Iris pigment epithelial cell (primary cell): ENCODE results near the gene FURIN.
"Not testable (repeated sequence)": the region's sequence is repeated elsewhere in the genome, so short reads cannot be mapped to it uniquely, and the experiment has no call there.

ENCODE experiments used
- DNase-seq: peaks from one replicate; pipeline ENCODE4 v3.0.0-alpha.2; 2011; ENCODE audit warnings: low read depth

Gene FURIN

DNA sequence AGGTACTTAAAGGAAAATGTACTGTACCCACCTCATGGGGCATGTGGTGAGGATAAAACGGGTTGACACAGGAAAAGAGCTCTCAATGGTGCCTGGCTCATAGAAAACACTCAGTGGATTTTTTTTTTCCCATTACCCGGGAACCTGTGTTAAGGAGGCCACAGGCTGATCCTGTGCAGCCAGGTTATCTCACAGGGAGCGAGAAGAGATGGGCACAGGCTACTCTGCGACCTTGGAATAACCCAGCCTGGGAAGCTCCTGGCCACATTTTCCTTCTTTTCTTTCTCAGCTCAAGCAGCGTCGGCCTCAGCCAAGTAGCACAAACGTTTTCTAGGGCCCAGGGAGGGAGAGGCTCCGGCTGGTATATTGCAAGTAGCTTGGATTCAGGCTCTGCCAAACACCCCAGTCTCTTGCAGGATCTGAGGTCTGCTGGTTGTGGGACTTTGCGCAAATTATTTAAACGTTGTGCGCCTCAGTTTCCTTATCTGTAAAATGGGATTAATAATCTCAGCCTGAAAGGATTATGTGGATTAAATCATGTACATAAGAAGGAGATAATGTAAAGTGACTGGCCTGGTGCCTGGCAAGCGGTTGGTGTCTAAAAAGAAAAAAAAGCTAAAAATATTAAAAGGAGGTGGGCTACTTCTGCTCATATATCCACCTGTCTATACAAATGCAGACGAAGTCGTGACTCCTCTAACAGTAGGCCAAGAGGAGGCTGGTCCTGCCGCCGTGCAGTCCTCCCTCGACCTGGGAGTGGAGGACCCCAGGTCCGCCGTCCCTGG is 2.2 kb downstream of the FURIN start:
- DNase-seq, result peak; percentile 40

DNA sequence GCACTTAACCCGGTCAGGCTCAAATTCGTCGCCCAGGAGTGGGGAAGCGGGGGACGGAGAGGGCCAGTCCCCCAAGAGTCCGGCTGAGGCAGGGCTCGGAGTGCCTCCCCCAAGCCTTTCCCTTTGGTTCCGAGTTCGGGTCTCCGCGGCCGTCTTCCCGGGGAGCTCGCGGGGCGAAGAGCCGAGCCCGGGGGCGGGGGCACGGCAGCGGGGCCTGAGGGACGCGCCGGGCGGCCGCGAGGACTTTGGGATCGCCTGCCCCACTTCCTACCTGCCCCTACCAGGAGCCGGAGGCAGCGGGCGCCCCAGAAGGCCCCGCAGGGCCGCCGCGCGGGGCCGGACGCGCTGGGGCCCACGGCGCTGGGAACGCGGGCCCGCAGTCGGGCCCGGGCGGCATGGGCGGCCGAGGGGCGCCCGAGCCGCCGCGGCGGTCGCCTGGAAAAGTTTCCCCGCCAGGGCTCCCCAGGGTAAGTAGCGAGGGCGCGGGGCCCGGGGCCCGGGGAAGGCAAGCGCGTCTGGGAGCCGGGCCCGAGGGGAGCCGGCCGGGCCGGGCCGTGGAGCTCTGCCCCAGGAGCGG is 2.8 kb downstream of the FURIN start:
- DNase-seq, result peak; percentile 17

DNA sequence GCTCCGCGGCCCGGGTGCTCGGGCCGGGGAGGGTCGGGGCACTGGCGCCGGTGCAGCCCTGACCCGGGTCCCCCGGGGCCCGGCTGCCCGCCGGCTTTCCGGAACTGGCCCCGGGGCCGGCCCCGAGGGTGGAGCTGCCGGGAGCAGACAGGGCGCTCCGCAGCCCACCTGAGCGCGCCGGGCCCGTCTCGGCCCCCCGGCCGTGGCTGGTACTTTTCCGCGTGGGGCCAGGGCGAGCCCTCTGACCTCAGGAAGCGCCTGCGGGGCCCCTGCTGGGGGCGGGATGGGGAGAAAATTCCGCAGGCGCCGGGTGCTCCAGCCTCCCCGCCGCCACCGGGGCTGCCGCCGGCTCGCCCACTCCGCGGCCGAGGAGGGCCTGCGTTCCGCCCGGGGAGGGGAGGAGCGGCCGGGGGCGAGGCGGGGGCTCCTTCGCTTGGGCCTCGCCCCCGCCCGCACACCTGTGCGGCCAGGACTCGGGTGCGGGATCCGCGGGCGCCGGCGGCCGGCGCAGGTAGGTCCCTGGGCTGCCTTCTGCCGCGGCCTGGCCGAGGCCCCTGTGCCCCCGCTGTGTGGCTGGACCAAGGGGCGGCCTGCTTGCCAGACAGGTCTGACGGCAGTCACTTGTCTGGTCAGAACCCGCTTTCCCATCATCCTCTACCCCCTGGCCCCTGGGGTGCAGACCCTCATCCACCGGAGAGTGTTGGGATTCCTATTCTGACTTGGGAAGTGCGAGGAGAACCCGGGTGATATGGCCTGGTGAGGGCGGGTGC is 3.5 kb downstream of the FURIN start:
- DNase-seq, result no peak

DNA sequence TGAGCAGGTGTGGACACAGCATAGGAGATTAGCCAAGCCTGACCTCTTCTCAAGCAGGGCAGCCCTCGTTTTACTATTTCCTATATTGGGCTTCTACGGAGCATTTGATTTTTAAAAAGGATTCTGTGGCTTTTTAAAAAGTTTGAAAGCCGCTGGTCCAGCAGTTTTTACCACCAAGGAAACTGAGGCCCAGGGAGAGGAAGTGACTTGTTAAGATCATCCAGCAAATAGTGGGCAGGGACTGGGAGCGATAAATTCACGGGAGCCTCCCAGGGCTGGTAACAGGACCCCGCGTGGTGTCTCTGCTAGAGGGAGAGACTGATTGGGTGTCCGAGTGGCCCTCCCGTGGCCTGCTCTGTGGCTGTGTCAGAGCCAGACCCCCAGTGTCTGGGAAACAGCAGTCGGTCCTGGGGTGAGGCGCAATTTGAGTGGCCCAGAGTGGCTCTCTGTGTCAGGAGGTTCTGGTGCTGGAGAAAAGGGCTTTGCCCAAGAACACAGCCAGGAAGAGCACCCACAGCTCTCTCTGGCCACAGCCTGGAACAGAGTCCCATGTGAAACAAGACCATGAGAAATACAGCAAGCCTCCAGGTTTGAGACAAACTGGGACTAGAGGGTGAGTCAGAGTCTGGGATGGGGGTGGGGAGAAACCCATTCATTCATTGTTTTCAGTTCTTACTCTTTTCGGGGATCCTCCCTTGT is 4.2 kb downstream of the FURIN start:
- DNase-seq, result peak; percentile 89

DNA sequence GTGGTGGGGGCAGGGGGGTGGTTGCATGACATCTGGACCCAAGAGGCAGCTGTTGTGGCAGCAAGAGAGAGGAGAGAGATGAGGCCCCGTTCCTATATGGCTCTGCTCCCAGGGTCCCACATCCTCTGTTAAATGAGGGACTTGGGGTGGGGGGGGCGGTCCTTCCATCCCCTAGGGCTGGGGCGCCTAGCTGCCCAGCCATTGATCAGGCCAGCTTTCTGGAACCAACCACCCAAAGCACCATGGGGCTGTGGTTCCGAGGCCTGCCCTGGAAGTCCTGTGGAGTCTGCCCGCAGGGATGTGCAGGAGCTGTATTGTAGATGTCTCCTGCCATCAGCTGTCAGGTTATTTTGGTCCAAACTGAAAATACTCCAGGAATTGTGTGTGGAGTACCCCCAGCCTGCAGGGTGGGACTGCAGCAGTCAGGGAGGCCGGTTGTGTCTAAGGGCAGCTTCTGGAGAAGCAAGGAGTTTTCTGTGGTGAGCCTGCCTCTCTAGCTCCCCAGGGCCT is 5.2 kb downstream of the FURIN start:
- no peak for DNase-seq

DNA sequence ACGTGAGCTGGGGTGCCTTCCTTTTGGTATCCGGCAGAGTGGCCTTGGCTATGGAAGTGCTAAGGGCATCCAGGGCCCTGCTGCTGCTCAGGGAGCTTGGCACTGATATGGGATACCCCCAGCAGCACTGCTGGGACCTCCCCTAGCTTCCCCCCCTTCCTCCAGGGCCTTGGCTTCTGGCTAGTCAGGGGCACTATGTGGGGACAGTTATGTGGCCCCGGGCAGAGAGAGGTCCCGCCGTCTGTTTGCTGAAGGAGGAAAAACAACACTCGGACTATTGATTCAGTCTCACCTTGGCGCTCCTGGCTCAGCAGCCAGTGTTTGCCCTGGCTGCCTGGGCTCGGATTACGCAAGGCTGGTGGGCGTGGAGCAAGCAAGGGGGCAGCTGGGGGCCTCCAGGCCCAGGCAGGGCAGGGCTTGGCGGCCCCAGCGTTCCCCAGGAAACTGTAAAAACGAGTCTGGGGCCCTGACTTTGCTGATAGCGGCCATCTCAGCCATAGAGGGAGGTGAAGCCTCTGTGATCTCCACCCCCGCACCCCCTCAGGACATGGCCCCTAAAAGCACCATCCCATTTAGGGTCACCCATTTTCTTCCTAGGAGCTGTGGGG is 5.7 kb downstream of the FURIN start:
- DNase-seq, result peak; percentile 44

DNA sequence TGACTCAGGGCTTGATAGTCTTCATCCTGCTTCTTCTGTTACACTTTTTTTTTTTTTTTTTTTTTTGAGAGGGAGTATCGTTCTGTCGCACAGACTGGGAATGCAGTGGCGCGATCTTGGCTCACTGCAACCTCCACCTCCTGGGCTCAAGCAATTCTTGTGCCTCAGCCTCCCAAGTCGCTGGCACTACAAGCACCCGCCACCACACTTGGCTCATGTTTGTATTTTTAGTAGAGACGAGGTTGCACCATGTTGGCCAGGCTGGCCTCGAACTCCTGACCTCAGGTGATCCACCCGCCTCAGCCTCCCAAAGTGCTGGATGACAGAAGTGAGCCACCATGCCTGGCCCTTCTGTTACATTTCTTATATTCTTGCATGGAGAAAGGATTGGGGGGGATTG is 6.6 kb downstream of the FURIN start:
- DNase-seq, result not testable (repeated sequence)

DNA sequence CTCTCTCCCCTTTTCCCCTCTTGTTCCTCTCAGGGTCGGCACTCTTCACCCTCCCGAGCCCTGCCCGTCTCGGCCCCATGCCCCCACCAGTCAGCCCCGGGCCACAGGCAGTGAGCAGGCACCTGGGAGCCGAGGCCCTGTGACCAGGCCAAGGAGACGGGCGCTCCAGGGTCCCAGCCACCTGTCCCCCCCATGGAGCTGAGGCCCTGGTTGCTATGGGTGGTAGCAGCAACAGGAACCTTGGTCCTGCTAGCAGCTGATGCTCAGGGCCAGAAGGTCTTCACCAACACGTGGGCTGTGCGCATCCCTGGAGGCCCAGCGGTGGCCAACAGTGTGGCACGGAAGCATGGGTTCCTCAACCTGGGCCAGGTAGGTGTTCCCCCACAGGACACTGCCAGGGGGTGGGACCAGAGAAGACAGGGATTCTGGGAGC is 7.2 kb downstream of the FURIN start:
- no peak for DNase-seq

DNA sequence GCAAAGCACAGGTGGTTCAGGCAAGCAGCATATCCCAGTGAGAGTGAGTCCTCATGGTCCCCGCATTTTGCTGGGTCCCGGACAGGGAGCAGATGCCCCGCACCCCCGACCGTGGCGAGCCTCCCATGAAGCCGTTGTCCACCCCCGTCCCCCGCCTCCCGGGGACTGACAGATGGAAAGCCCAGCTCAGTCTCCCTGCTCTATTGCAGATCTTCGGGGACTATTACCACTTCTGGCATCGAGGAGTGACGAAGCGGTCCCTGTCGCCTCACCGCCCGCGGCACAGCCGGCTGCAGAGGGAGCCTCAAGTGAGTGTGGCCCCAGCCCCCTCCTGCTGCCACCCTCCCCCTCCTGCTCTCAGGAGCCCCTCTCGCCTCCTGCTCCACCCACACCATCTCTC is 7.7 kb downstream of the FURIN start:
- DNase-seq, result no peak

DNA sequence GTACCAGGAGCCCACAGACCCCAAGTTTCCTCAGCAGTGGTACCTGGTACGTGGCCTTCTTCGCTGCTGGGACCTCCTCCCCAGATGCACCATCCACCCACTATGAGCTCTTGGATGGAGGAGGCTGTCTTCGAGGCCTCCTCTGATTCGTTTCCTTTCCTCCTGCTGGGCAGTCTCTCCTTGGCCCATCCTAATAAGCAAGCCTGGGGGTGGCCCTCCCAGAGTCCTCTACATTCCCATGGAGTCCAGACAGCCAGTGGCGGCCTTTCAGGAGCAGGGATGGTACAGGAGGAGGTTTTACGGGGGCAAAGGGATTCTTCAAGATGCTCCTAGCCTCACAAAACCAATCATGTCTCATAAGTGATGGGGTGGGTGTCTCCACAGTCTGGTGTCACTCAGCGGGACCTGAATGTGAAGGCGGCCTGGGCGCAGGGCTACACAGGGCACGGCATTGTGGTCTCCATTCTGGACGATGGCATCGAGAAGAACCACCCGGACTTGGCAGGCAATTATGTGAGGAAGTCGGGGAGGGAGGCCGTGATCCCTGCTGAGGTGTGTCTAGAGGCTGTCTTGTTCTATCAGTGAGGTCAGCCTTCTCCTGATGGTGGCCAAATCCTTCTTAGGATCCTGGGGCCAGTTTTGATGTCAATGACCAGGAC is 8.3 kb downstream of the FURIN start:
- DNase-seq, result no peak

DNA sequence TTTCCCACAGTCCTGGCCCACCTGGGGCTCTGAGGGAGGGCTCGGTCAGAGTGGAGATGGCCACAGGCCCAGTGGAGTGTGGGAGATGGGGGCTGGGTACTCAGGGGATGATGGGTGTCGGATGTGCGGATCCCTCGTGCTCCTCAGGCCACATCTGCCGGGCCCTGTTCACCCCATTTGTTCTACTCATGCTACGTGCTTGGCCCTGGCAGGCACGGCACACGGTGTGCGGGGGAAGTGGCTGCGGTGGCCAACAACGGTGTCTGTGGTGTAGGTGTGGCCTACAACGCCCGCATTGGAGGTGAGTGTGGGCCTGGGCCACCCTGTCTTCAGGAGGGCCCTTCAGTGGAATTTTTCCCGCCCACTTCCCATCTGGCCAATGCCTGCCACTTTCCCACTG is 8.9 kb downstream of the FURIN start:
- DNase-seq, result no peak

DNA sequence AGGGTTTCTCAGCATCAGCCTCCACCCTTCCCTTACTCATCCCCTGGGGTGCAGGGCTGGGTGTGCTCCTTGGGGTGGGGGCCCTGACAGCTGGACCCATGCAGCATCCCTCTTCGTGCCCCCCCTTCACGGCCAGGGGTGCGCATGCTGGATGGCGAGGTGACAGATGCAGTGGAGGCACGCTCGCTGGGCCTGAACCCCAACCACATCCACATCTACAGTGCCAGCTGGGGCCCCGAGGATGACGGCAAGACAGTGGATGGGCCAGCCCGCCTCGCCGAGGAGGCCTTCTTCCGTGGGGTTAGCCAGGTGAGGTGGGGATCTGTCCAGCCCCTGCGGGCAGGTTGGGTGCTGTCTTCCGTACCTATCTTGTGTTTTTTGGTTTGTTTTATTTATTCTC is 9.6 kb downstream of the FURIN start:
- DNase-seq, result no peak

DNA sequence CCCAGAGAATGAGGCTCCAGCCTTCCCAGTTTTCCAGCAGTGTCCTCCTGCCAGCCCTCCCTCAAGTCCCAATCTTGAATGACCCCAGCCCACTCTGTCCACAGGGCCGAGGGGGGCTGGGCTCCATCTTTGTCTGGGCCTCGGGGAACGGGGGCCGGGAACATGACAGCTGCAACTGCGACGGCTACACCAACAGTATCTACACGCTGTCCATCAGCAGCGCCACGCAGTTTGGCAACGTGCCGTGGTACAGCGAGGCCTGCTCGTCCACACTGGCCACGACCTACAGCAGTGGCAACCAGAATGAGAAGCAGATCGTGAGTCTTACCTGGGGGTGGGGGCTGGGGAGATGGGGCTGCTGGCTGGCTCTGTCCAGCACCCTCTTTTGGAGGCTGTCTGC is 10.3 kb downstream of the FURIN start:
- no peak for DNase-seq

DNA sequence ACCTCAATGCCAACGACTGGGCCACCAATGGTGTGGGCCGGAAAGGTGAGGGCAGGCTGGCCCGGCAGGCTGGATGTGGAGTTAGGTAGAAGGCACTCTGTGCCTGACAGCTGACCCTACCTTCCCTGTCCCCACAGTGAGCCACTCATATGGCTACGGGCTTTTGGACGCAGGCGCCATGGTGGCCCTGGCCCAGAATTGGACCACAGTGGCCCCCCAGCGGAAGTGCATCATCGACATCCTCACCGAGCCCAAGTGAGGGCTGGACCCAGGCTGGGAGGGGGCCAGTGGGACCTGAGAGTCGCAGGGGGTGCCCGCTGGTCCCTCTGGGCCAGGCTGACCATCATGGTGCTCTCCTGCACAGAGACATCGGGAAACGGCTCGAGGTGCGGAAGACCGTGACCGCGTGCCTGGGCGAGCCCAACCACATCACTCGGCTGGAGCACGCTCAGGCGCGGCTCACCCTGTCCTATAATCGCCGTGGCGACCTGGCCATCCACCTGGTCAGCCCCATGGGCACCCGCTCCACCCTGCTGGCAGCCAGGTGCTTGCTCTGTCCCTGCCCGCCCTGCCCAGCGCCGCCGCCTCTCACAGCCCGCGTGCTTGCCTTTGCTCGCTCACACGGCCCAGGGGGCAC is 11.5 kb downstream of the FURIN start:
- no peak for DNase-seq

DNA sequence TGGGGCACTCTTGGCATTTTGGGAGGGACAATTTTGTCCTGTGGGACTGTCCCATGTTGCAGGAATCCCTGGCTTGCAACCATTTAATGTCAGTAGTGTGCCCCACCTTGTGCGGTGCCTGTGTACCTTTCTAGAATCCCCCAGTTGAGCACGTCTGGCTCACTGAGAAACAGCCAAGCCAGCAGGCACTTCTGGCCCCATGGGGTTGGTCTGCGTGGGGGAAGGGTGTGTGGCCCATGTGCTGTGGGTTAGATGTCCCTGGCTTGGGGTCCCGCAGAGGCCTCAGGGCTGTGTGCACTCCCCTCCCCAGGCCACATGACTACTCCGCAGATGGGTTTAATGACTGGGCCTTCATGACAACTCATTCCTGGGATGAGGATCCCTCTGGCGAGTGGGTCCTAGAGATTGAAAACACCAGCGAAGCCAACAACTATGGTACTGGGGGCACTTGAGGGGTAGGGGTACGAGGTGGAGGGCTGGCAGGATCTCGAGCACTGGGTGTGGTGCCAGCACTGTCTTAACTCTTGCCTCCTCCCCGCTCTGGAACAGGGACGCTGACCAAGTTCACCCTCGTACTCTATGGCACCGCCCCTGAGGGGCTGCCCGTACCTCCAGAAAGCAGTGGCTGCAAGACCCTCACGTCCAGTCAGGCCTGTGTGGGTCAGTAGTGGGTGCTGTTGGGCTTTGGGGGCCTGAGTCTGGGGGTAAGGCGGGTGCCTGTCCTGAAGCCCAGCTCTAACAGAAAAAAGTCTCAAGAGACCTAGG is 12.2 kb downstream of the FURIN start:
- no peak for DNase-seq

DNA sequence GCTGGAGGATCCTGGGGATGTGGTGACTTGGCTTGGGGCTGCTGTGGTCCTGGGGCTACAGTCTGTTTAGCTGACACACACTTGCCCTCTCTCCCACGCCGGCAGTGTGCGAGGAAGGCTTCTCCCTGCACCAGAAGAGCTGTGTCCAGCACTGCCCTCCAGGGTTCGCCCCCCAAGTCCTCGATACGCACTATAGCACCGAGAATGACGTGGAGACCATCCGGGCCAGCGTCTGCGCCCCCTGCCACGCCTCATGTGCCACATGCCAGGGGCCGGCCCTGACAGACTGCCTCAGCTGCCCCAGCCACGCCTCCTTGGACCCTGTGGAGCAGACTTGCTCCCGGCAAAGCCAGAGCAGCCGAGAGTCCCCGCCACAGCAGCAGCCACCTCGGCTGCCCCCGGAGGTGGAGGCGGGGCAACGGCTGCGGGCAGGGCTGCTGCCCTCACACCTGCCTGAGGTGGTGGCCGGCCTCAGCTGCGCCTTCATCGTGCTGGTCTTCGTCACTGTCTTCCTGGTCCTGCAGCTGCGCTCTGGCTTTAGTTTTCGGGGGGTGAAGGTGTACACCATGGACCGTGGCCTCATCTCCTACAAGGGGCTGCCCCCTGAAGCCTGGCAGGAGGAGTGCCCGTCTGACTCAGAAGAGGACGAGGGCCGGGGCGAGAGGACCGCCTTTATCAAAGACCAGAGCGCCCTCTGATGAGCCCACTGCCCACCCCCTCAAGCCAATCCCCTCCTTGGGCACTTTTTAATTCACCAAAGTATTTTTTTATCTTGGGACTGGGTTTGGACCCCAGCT is 13.0 kb downstream of the FURIN start:
- DNase-seq, result no peak

DNA sequence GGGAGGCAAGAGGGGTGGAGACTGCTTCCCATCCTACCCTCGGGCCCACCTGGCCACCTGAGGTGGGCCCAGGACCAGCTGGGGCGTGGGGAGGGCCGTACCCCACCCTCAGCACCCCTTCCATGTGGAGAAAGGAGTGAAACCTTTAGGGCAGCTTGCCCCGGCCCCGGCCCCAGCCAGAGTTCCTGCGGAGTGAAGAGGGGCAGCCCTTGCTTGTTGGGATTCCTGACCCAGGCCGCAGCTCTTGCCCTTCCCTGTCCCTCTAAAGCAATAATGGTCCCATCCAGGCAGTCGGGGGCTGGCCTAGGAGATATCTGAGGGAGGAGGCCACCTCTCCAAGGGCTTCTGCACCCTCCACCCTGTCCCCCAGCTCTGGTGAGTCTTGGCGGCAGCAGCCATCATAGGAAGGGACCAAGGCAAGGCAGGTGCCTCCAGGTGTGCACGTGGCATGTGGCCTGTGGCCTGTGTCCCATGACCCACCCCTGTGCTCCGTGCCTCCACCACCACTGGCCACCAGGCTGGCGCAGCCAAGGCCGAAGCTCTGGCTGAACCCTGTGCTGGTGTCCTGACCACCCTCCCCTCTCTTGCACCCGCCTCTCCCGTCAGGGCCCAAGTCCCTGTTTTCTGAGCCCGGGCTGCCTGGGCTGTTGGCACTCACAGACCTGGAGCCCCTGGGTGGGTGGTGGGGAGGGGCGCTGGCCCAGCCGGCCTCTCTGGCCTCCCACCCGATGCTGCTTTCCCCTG is 13.8 kb downstream of the FURIN start:
- no peak for DNase-seq

DNA sequence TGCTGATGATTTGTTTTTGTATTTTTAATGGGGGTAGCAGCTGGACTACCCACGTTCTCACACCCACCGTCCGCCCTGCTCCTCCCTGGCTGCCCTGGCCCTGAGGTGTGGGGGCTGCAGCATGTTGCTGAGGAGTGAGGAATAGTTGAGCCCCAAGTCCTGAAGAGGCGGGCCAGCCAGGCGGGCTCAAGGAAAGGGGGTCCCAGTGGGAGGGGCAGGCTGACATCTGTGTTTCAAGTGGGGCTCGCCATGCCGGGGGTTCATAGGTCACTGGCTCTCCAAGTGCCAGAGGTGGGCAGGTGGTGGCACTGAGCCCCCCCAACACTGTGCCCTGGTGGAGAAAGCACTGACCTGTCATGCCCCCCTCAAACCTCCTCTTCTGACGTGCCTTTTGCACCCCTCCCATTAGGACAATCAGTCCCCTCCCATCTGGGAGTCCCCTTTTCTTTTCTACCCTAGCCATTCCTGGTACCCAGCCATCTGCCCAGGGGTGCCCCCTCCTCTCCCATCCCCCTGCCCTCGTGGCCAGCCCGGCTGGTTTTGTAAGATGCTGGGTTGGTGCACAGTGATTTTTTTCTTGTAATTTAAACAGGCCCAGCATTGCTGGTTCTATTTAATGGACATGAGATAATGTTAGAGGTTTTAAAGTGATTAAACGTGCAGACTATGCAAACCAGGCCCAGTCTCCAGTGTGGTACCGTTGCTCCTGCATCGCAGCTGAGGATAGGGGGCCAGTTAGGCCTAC is 14.6 kb downstream of the FURIN start:
- DNase-seq, result no peak
